Activated naive CD8-positive, alpha-beta T cell (primary cell): ENCODE measurements around the gene GLIS1.
A peak's percentile ranks its signal among the peaks of the same experiment; 100 is the strongest.

ENCODE experiments used
- H3K27ac Mint-ChIP-seq: one replicate; pipeline ENCODE4 v1.8.0; 2021; ENCODE audit warnings: mixed read lengths
- H3K27me3 Mint-ChIP-seq: one replicate; pipeline ENCODE4 v1.8.0; 2021; ENCODE audit warnings: mixed read lengths
- H3K36me3 Mint-ChIP-seq: one replicate; pipeline ENCODE4 v1.8.0; 2021; ENCODE audit warnings: mixed read lengths
- H3K4me1 Mint-ChIP-seq: one replicate; pipeline ENCODE4 v1.8.0; 2021; ENCODE audit warnings: low read depth, mixed read lengths
- H3K4me3 Mint-ChIP-seq: one replicate; pipeline ENCODE4 v1.8.0; 2021; ENCODE audit warnings: mild to moderate bottlenecking, mixed read lengths
- H3K9me3 Mint-ChIP-seq: one replicate; pipeline ENCODE4 v1.8.0; 2021; ENCODE audit warnings: low read depth, mixed read lengths

Gene GLIS1

DNA sequence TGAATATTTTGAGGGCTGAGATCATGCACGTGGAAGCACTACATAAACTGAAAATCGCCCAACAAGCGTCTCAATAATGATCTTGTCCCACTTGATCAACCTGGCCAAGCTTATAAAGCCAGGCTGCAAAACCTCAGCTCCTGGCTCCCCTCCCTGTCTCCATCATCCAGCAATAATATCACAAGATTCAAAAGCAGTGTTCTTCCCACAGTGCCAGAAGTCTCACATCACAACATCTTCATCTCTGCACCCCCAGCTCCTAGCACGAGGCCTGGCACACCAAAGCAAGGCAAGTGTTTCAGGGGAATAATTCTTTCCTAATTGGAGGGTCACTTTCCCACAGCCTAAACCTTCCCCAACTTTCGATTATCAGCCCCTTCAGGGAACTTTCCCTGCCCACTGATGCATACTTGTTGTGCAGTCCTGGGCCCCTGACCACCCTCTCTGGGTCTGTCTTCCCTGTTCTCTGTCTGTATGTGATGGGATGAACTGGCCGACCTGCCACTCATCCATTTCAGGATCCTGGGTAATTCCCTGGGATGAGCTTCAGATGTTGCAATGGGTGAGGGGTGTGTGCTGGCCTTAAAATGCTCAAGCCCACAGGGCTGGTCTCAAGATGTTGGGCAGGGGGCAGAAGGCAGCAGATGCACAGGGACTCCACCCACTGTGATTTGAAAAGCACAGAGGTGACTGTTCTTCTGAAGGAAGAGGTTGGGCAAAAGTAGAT lies 150.7 kb downstream of the GLIS1 start:
- H3K4me3 Mint-ChIP-seq, result no peak overlapping the region
- no peak overlapping the region for H3K27ac Mint-ChIP-seq
- H3K9me3 Mint-ChIP-seq, result no peaks in the 10 kb centered on the region
- peaks cover 12% of the 10 kb centered on the region for H3K4me1 Mint-ChIP-seq
- no peaks in the 10 kb centered on the region for H3K27me3 Mint-ChIP-seq
- H3K36me3 Mint-ChIP-seq, result no peaks in the 10 kb centered on the region

DNA sequence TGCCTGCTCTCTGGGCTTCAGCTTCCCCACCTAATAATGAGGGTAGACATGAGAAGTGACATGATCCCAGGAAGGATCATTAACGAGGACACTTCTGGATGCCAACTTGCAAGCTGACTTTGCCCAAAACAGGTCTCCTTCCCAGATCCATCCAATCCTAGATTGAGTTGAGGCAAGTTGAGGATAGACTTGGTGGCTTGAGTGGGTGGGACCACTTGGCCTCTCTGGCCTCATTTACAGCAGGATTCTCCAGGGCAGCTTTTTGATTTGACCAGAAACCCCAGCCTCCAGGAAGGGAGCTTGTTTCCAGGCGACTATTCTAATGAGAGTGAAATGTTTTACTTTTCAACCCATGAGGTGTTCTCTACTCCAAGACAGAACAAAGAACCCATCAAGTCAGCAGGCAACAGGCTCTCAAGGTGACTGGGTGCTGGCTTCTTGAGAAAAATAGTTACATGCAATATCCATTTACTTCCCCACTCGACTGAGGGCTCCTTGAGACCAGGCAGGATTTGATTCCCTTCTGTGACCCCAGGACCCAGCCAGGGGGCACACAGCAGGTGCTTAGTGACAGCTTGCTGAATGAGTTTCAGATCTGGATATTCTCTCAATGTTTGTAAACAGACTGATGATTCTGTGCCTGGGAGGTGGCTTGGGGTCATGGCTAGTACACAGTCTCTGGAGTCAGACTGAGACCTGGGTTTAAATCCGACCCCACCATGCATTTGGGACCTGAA lies 151.5 kb downstream of the GLIS1 start:
- Mint-ChIP-seq H3K36me3 (no peaks in the 10 kb centered on the region), H3K27me3 (no peaks in the 10 kb centered on the region), H3K9me3 (no peaks in the 10 kb centered on the region), H3K27ac (no peak overlapping the region), H3K4me1 (peaks cover 12% of the 10 kb centered on the region), H3K4me3 (no peak overlapping the region)

DNA sequence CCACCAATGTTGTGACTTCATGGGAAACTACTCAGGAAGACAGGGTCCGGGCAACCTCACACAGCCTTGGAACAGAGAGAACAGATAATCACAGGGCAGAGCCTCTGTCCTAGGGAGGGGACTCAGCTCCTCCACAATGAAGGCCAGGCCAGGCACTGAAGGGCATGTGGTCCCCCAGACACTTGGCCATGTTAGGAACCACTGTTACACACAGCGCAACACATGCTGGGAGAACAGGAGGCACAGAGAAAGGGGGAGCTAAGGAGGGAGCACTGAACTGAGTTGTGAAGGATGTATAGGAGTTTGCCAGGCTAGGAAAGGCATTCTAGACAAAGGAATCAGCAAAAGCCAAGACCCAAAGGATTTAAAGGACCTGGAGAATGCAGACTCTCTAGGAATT lies 152.2 kb downstream of the GLIS1 start:
- Mint-ChIP-seq H3K4me1 (peaks cover 12% of the 10 kb centered on the region), H3K4me3 (no peak overlapping the region), H3K27ac (peak overlapping the region; percentile 31), H3K27me3 (no peaks in the 10 kb centered on the region), H3K9me3 (no peaks in the 10 kb centered on the region), H3K36me3 (no peaks in the 10 kb centered on the region)

DNA sequence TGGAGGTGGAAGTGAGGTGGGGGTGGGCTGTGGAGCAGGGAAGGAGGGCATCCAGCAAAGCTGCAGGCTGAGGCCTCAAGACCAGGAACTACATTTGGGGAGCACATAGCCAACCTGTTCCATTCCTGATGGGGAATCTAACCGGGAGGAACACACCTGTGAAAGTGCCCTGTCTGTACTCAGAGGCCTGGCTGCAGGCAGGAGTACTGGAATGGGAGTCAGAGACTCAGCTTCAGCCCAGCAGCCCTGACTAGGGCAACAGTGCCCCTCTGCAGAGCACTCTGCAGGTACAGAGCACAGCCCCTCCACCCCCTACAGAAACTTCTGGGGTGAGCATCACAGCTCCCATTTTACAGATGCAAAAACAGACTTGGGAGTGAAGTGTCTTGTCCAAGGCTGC lies 153.4 kb downstream of the GLIS1 start:
- Mint-ChIP-seq H3K4me1 (peaks cover 12% of the 10 kb centered on the region), H3K4me3 (no peak overlapping the region), H3K36me3 (no peaks in the 10 kb centered on the region), H3K9me3 (no peaks in the 10 kb centered on the region), H3K27ac (no peak overlapping the region), H3K27me3 (no peaks in the 10 kb centered on the region)

DNA sequence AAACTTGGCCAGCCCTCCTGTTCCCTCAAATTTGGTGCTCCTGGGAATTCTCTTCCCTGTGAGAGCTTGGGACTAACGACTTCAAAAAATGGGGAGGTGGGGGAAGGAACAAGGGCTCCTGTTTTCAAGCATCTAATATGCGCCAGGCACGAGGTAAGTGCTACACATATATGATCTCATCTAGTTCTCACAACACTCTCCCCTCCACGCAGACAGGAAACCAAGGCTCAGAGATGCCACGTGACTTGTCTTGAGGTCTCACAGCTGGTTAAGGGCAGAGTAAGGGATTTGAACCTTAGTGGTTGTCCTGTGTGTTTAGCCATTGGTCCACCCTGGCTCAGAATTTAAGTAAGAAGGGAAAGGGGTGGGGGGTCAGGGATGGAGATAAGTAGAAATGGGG lies 153.8 kb downstream of the GLIS1 start:
- peaks cover 12% of the 10 kb centered on the region for H3K4me1 Mint-ChIP-seq
- H3K27me3 Mint-ChIP-seq, result no peaks in the 10 kb centered on the region
- H3K9me3 Mint-ChIP-seq, result no peaks in the 10 kb centered on the region
- no peak overlapping the region for H3K27ac Mint-ChIP-seq
- no peaks in the 10 kb centered on the region for H3K36me3 Mint-ChIP-seq
- H3K4me3 Mint-ChIP-seq, result no peak overlapping the region

DNA sequence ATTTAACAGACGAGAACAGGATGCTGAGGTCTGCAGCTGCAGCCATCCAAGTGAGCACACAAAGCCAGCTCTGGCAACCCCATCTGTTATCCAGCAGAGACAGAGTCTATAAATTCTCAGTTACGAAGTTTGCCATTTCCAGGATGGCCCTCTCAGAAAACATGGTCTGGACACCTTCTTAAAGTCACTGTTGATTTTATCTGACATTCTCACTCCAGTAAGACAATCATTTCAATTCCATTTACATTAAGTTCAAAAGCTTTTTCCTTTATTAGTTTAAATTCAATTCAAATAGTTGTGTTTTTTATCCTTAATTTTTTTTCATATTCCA lies 154.2 kb downstream of the GLIS1 start:
- no peaks in the 10 kb centered on the region for H3K27me3 Mint-ChIP-seq

DNA sequence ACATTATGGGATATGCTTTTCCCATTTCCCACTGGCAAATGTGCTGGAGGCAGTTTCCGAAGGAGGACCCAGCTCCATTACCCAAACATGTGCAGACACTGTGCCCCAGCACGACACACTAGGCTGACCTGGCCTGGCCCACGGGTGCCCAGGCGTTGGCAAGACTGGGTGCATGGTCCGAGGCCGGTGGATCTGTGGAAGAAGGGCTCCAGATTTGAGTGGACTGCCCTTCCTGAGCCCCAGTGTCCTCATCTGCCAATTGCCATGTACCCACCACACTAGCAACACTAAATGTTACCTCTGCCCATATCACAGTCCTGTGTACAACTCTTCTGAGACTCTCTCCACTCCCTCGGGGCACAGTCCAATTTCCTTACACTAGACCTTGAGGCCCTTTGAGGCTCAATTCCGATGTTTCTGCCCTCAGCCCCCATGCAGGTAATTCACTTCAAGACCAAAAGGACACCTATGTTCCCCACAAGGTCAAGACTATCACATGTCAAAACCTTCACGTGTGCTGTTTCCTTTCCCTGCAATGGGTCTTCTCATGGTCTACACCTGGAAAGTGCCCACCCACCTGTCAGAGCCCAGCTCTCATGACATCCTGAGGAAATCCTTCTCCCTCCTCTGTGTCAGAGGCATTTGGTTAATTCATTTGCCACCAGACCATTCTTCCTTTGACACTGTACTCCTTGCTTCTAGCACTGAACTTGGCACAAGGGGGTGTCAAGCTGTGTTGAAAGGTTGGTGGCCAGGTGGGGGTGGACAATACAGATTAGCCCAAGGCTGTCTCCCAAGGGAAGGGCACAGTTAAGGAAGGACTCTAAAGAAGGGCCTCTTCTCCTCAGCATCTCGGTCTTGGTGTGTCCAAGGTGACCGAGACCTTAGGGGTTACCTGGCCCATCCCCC lies 154.8 kb downstream of the GLIS1 start:
- H3K27ac Mint-ChIP-seq, result no peak overlapping the region
- H3K4me3 Mint-ChIP-seq, result no peak overlapping the region
- H3K9me3 Mint-ChIP-seq, result no peaks in the 10 kb centered on the region
- H3K36me3 Mint-ChIP-seq, result no peaks in the 10 kb centered on the region
- H3K4me1 Mint-ChIP-seq, result peaks cover 12% of the 10 kb centered on the region
- no peaks in the 10 kb centered on the region for H3K27me3 Mint-ChIP-seq

More for the DNA sequence above, 154.2 kb downstream of the GLIS1 start:
- H3K36me3 Mint-ChIP-seq, result no peaks in the 10 kb centered on the region
- H3K4me3 Mint-ChIP-seq, result no peak overlapping the region
- peaks cover 12% of the 10 kb centered on the region for H3K4me1 Mint-ChIP-seq
- H3K9me3 Mint-ChIP-seq, result no peaks in the 10 kb centered on the region
- H3K27ac Mint-ChIP-seq, result no peak overlapping the region

DNA sequence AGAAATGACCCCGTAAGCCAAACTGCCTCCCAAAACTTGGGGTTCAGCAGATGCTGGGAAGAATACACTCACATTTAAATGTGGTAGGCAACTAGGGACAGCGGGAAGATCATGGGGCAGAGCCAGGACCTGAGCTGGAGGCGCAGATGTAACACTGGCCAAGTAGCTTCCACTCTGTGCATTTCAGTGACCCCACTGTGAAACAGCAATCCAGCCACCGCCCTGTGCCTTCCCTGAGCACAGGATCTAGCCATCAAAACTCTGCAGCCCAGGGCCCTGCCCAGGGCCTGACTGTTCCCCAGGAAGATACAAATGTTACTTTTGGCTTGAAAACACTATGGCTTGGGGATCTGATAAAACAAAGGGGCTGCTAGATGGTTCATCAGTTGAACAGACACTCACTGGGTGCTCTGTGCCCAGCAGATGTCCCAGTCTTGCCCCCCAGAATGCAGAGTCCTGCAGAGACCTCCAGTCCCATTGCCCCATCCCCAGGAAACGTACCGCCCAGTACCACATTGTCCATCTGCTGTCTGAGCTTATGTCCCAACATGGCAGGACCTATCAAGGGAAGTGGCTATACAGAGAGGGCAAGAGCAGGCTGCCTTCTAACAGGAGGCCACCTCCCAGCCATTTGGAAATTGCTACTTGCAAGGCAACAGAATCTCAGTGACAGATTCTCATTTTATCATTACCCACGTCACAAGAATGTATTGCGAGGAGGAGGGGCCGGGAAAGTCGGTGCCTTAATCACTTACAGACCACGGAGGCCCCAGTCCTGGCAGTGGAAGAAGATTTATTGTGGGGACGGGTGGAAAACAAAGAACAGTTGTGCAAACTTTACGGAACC lies 155.7 kb downstream of the GLIS1 start:
- no peak overlapping the region for H3K4me3 Mint-ChIP-seq
- H3K4me1 Mint-ChIP-seq, result peaks cover 12% of the 10 kb centered on the region
- H3K27ac Mint-ChIP-seq, result no peak overlapping the region
- no peaks in the 10 kb centered on the region for H3K27me3 Mint-ChIP-seq
- H3K9me3 Mint-ChIP-seq, result no peaks in the 10 kb centered on the region
- H3K36me3 Mint-ChIP-seq, result no peaks in the 10 kb centered on the region

DNA sequence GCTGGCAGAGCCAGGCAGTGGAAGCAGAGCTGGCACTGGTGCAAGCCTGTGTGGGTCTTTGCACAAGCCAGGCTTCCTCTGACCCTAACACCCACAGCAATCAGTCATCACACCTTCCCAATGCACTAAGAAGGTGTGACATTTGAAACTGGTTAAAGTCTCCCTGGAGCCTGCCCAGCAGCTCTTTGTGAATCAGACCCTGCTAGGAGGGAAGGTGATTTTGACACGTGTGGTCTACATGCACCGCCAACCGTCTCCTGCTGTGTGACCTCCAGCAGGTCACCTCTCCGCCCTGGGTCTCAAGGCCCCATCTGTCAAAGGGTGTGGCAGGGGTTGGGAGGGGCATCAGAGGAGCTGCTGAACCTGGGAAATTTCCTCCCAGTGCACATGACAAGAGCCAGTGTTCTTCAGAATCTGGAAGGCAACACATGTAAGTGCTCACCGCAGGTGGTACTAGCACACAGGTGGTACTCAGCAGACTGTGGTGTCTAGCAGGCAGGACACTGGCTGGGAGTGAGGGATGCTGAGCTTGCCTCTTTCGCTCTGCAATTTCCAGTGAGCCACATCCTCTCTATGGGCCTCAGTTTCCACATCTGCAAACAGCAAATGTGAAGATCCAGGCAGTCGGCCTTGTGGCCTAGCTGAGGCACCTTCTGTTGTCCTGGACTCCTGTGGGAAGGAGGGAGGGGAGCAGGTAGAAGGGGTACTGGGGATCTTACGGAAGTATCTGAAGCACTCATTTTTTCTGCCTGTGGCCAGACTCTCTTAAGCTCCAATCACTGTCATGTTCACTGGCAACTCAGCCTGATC lies 156.5 kb downstream of the GLIS1 start:
- Mint-ChIP-seq H3K27me3 (no peaks in the 10 kb centered on the region), H3K36me3 (no peaks in the 10 kb centered on the region), H3K4me1 (peaks cover 12% of the 10 kb centered on the region), H3K4me3 (no peak overlapping the region), H3K27ac (no peak overlapping the region), H3K9me3 (no peaks in the 10 kb centered on the region)

DNA sequence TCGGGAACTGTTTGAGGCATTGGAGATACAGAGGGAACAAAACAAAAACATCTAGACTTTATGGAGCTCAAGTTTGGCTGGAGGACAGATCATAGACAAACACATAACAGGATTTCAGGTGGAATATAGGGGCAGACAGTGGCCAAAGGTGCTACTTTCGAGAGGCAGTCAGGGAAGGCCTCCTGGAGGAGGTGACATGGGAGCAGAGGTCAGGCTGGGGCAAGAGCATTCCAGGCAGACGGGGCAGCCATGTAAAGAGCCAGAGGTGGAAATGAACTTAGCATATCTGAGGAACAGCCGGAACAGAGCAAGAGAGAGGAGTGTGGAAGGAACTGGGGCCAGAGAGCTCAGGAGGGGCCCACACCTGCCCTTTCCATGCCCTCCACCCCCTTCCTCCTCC lies 157.5 kb downstream of the GLIS1 start:
- Mint-ChIP-seq H3K4me3 (no peak overlapping the region), H3K36me3 (no peaks in the 10 kb centered on the region), H3K27ac (no peak overlapping the region), H3K4me1 (peaks cover 12% of the 10 kb centered on the region), H3K27me3 (no peaks in the 10 kb centered on the region), H3K9me3 (no peaks in the 10 kb centered on the region)

DNA sequence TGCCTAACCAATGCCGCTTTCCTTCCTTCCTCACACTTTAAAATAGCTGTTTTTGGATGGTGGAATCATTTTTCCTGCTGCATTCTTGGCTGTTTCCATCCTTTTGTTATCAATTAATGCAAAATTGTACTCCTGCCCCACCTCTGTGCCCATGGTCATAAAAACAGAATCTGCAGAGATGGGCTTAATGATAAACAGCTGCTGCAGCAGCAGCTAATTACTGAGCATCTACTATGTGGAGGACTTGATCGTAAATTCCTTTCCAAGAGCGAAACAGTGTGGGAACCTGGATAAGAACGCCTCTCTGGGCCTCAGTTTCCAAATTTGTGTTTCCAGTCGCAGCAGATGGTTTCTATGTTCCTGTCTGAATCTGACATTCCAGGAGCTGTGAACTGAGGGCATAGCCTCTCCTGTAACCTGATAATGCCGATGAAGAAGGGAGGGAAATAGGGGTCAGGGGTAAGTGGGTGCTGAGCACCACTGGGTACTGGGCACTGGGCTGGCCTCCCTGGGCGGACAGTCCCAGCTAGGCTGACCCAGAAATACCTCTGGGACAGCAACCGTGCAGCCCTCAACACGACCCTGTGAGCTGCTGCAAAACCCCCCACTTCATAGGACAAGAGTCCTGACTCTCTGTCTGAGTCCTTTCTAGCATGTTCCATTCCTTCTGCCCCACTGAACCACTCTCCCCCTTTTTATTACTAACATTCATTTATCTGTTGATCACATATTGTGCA lies 158.1 kb downstream of the GLIS1 start:
- Mint-ChIP-seq H3K4me3 (no peak overlapping the region), H3K27me3 (no peaks in the 10 kb centered on the region), H3K36me3 (no peaks in the 10 kb centered on the region), H3K9me3 (no peaks in the 10 kb centered on the region), H3K4me1 (peaks cover 12% of the 10 kb centered on the region), H3K27ac (no peak overlapping the region)

DNA sequence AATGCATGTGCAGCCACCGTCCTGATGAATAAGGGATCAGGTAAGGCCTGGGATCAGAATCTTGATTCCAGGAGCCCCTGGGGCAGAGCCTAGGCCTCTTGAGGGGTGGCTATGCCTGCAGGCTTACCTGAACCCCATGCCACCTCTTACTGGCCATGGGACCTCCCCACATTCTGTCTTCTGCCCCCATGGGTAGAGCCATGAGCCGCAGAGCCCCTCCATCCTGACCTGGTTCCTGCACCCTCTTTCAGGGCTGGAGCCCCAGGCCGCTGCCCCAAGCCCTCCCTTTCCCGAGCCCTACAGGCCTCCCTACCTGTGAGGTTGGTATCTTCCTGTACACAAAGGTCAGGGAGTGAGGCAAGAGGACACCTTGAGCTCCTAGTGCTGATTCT lies 159.0 kb downstream of the GLIS1 start:
- no peaks in the 10 kb centered on the region for H3K36me3 Mint-ChIP-seq
- H3K4me3 Mint-ChIP-seq, result no peak overlapping the region
- peaks cover 10% of the 10 kb centered on the region for H3K4me1 Mint-ChIP-seq
- no peak overlapping the region for H3K27ac Mint-ChIP-seq
- H3K9me3 Mint-ChIP-seq, result no peaks in the 10 kb centered on the region
- no peaks in the 10 kb centered on the region for H3K27me3 Mint-ChIP-seq

DNA sequence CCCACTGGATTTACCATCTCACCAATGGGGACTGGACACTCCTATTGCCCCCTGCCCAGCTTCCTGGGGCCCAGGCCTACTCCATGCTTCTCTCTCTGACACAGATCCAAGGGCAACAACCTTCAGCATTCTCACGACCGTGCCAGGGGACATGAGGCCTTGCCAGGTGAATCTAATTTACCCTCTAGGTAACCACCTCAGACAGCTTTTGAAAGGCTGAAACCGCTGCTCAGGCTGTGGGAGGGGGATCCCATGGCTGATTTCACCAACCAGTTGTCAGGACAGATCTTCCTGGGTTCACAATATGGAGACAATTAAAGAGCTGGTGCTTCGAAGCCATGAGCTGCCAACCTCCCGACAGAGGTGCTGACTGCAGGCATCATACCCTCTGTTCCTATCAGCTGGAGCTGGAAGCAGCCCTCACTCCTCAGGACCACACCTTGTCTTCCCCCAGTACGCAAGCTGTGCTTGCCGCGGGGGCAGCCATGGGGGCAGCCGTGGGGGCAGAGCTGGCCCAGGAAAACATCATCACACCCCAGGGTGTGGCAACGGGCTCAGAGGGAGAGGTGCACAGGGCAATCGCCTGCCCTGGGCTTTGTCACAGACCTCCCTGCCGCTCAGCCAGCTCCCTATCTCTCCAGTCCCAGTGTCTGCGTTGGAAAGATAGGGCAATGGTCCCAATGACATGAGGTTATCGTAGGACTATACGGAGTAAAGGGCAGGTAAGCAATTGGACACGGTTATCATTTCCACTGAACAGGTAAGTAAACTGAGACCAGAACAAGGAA lies 159.5 kb downstream of the GLIS1 start:
- Mint-ChIP-seq H3K27ac (no peak overlapping the region), H3K36me3 (no peaks in the 10 kb centered on the region), H3K27me3 (no peaks in the 10 kb centered on the region), H3K4me1 (peaks cover 4% of the 10 kb centered on the region), H3K9me3 (no peaks in the 10 kb centered on the region), H3K4me3 (no peak overlapping the region)
